NT2/D1 (cell line): ENCODE data around the gene TSPAN10.

Experiments used
- SUZ12 ChIP-seq: IDR thresholded peaks from 2 replicates; pipeline ENCODE4 v1.6.1; 2011; ENCODE audit not compliant: insufficient read length, insufficient read depth; ENCODE audit errors: extremely low read depth
- YY1 ChIP-seq: IDR thresholded peaks from 2 replicates; pipeline ENCODE4 v1.6.1; 2011; ENCODE audit not compliant: insufficient read length, insufficient read depth
- ZNF274 ChIP-seq: IDR thresholded peaks from 2 replicates; pipeline ENCODE4 v1.6.1; 2011; ENCODE audit warnings: mild to moderate bottlenecking, low read depth, low read length

DNA sequence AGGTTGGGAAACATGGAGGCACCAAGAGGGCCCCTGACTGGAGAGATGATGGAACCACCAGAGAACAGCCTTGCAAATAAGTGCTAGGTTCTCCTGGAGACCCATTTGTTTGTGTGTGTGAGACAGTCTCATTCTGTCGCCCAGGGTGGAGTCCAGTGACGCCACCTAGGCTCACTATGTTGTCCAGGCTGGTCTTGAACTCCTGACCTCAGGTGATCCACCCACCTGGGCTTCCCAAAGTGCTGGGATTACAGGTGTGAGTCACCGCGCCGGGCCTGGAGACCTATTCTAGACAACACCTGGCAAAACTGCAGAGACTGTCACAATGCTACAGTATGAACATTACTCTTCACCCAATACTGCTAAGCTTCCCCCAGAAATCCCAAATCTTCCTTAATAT, 1.6 kb upstream of the TSPAN10 start:
- TF ChIP-seq YY1 = no peak
- TF ChIP-seq SUZ12 = no peak
- no peak for TF ChIP-seq ZNF274
